MM.1S (cell line): ENCODE results near the gene BCO1.

ENCODE experiments used
- DNase-seq: peaks from one replicate; pipeline ENCODE4 v3.0.0-alpha.2; 2015
- H2AFZ ChIP-seq: fragments of 300-600 bp; sonication (generic); 2 replicates; pipeline ENCODE4 v1.6.0; 2016; ENCODE audit warnings: antibody characterized with exemption, low read length
- H3F3A ChIP-seq: fragments of 300-600 bp; sonication (generic); 2 replicates; pipeline ENCODE4 v1.6.1; 2016; ENCODE audit warnings: mild to moderate bottlenecking, antibody characterized with exemption, low read length, moderate library complexity, mixed read lengths; ENCODE audit not compliant: insufficient read depth
- H3K27ac ChIP-seq: fragments of 300-600 bp; sonication (generic); 2 replicates; pipeline ENCODE4 v1.5.1; 2016; ENCODE audit warnings: mild to moderate bottlenecking, low read length
- H3K27me3 ChIP-seq: fragments of 300-600 bp; sonication (generic); replicated peaks from 2 replicates; pipeline ENCODE4 v1.6.0; 2016; ENCODE audit warnings: low read length; ENCODE audit not compliant: insufficient read depth
- H3K36me3 ChIP-seq: fragments of 300-600 bp; sonication (generic); replicated peaks from 2 replicates; pipeline ENCODE4 v1.6.1; 2016; ENCODE audit warnings: mild to moderate bottlenecking, low read length, mixed read lengths; ENCODE audit not compliant: insufficient read depth
- H3K4me1 ChIP-seq: fragments of 300-600 bp; sonication (generic); 2 replicates; pipeline ENCODE4 v1.6.1; 2016; ENCODE audit warnings: low read length, mixed read lengths
- H3K4me2 ChIP-seq: fragments of 300-600 bp; sonication (generic); 2 replicates; pipeline ENCODE4 v1.6.0; 2016; ENCODE audit warnings: low read depth, low read length
- H3K4me3 ChIP-seq: fragments of 300-600 bp; sonication (generic); 2 replicates; pipeline ENCODE4 v1.5.1; 2016; ENCODE audit warnings: low read length, mixed read lengths
- H3K79me2 ChIP-seq: fragments of 300-600 bp; sonication (generic); 2 replicates; pipeline ENCODE4 v1.6.1; 2016; ENCODE audit warnings: mixed run types, low read length, mixed read lengths
- H3K9ac ChIP-seq: fragments of 300-600 bp; sonication (generic); 2 replicates; pipeline ENCODE4 v1.6.1; 2016; ENCODE audit warnings: low read length, mixed read lengths
- H3K9me2 ChIP-seq: fragments of 300-600 bp; sonication (generic); replicated peaks from 2 replicates; pipeline ENCODE4 v1.6.1; 2016; ENCODE audit warnings: mild to moderate bottlenecking, low read length, mixed read lengths; ENCODE audit not compliant: insufficient read depth
- H3K9me3 ChIP-seq: fragments of 300-600 bp; sonication (generic); replicated peaks from 2 replicates; pipeline ENCODE4 v1.6.1; 2016; ENCODE audit warnings: mild to moderate bottlenecking, low read length, mixed read lengths; ENCODE audit not compliant: insufficient read depth
- H4K20me1 ChIP-seq: fragments of 300-600 bp; sonication (generic); 2 replicates; pipeline ENCODE4 v1.6.1; 2016; ENCODE audit warnings: mild to moderate bottlenecking, low read length, moderate library complexity, mixed read lengths; ENCODE audit not compliant: insufficient read depth
- CTCF ChIP-seq: fragments of 300-600 bp; sonication (generic); IDR thresholded peaks from 2 replicates; pipeline ENCODE4 v1.5.1; 2016; ENCODE audit warnings: antibody characterized with exemption, low read length, mixed read lengths
- EZH2 ChIP-seq: fragments of 300-600 bp; sonication (generic); optimal IDR thresholded peaks from 2 replicates; pipeline ENCODE3; 2017; ENCODE audit warnings: low read depth, mild to moderate bottlenecking, antibody characterized with exemption, low read length, mixed read lengths
- EZH2phosphoT487 ChIP-seq: fragments of 300-600 bp; sonication (generic); IDR thresholded peaks from 2 replicates; pipeline ENCODE4 v1.6.1; 2018; ENCODE audit warnings: antibody characterized with exemption, low read length

BCO1 gene

GRCh38 chr16:81237942-81238295 is 570 bp upstream of the BCO1 start:
- no peaks in the 10 kb centered on the region for H3K4me1 ChIP-seq
- no peak overlapping the region for H2AFZ ChIP-seq
- H3K9ac ChIP-seq, result no peak overlapping the region
- H3K4me2 ChIP-seq, result no peak overlapping the region
- no peaks in the 10 kb centered on the region for H4K20me1 ChIP-seq
- H3F3A ChIP-seq, result no peaks in the 10 kb centered on the region
- no peaks in the 10 kb centered on the region for H3K9me3 ChIP-seq
- no peak for DNase-seq
- no peaks in the 10 kb centered on the region for H3K79me2 ChIP-seq
- no peak for TF ChIP-seq EZH2
- no peak for TF ChIP-seq CTCF
- TF ChIP-seq EZH2phosphoT487, result no peak
- no peaks in the 10 kb centered on the region for H3K27me3 ChIP-seq
- H3K4me3 ChIP-seq, result no peak overlapping the region
- no peaks in the 10 kb centered on the region for H3K36me3 ChIP-seq
- H3K27ac ChIP-seq, result no peak overlapping the region
- no peaks in the 10 kb centered on the region for H3K9me2 ChIP-seq

GRCh38 chr16:81239367-81240121 is 1.1 kb downstream of the BCO1 start:
- Histone ChIP-seq H3K27me3 (no peaks in the 10 kb centered on the region), H3K36me3 (no peaks in the 10 kb centered on the region), H3F3A (no peaks in the 10 kb centered on the region), H3K9ac (no peak overlapping the region), H3K27ac (no peak overlapping the region), H3K4me1 (no peaks in the 10 kb centered on the region), H3K4me3 (no peak overlapping the region), H3K9me2 (no peaks in the 10 kb centered on the region), H3K79me2 (no peaks in the 10 kb centered on the region), H2AFZ (no peak overlapping the region), H3K4me2 (no peak overlapping the region), H4K20me1 (no peaks in the 10 kb centered on the region), H3K9me3 (no peaks in the 10 kb centered on the region)
- DNase-seq, result no peak
- TF ChIP-seq EZH2 (no peak), CTCF (no peak), EZH2phosphoT487 (no peak)

- DNase-seq, result no peak
- H3K36me3 ChIP-seq, result no peaks in the 10 kb centered on the region
- no peaks in the 10 kb centered on the region for H3K79me2 ChIP-seq
- TF ChIP-seq EZH2phosphoT487, result no peak
- TF ChIP-seq CTCF, result no peak
- no peak for TF ChIP-seq EZH2
- H3K9me3 ChIP-seq, result no peaks in the 10 kb centered on the region
- no peak overlapping the region for H3K4me3 ChIP-seq
- H3K4me2 ChIP-seq, result no peak overlapping the region
- H3K9ac ChIP-seq, result no peak overlapping the region
- no peaks in the 10 kb centered on the region for H4K20me1 ChIP-seq
- H3K27ac ChIP-seq, result no peak overlapping the region
- no peaks in the 10 kb centered on the region for H3K9me2 ChIP-seq
- no peak overlapping the region for H2AFZ ChIP-seq
- no peaks in the 10 kb centered on the region for H3K27me3 ChIP-seq
- no peaks in the 10 kb centered on the region for H3K4me1 ChIP-seq
- no peaks in the 10 kb centered on the region for H3F3A ChIP-seq
These were observed 3.2 kb downstream of the BCO1 start for GRCh38 chr16:81241706-81242105.
